ENCODE data around the gene HNRNPUL1.
"Not testable (repeated sequence)": the region's sequence is repeated elsewhere in the genome, so short reads cannot be mapped to it uniquely, and the experiment has no call there.

The HNRNPUL1 gene

GRCh38 chr19:41226874-41227390 lies 37.2 kb upstream of the HNRNPUL1 start:
- H3K4me3 ChIP-seq (ENCODE audit: low read depth, low read length): no peak overlapping the region
- no peak for TF ChIP-seq CTCF (IDR thresholded peaks at IDR 0.05; ENCODE audit: control insufficient read depth, extremely low read depth, insufficient read depth)
- DNase-seq (ENCODE audit: low read depth): no peak

- DNase-seq (ENCODE audit: low read depth): no peak
- H3K4me3 ChIP-seq (ENCODE audit: low read depth, low read length): no peak overlapping the region
- no peak for TF ChIP-seq CTCF (IDR thresholded peaks at IDR 0.05; ENCODE audit: control insufficient read depth, extremely low read depth, insufficient read depth)
These were observed 35.7 kb upstream of the HNRNPUL1 start for GRCh38 chr19:41228486-41228885.

GRCh38 chr19:41229338-41229737 lies 34.8 kb upstream of the HNRNPUL1 start:
- not testable (repeated sequence) for DNase-seq (ENCODE audit: low read depth); H3K4me3 ChIP-seq (ENCODE audit: low read depth, low read length)

GRCh38 chr19:41230067-41230857 lies 33.9 kb upstream of the HNRNPUL1 start:
- DNase-seq (ENCODE audit: low read depth): no peak
- TF ChIP-seq CTCF (IDR thresholded peaks at IDR 0.05; ENCODE audit: control insufficient read depth, extremely low read depth, insufficient read depth): no peak
- no peak overlapping the region for H3K4me3 ChIP-seq (ENCODE audit: low read depth, low read length)

- DNase-seq (ENCODE audit: low read depth): no peak
- TF ChIP-seq CTCF (IDR thresholded peaks at IDR 0.05; ENCODE audit: control insufficient read depth, extremely low read depth, insufficient read depth): no peak
- H3K4me3 ChIP-seq (ENCODE audit: low read depth, low read length): no peak overlapping the region
These were observed 31.5 kb upstream of the HNRNPUL1 start for GRCh38 chr19:41232686-41233085.

GRCh38 chr19:41233748-41234240 lies 30.4 kb upstream of the HNRNPUL1 start:
- no peak for DNase-seq (ENCODE audit: low read depth)
- H3K4me3 ChIP-seq (ENCODE audit: low read depth, low read length): no peak overlapping the region
- TF ChIP-seq CTCF (IDR thresholded peaks at IDR 0.05; ENCODE audit: control insufficient read depth, extremely low read depth, insufficient read depth): no peak

GRCh38 chr19:41234512-41235168 lies 29.5 kb upstream of the HNRNPUL1 start:
- no peak overlapping the region for H3K4me3 ChIP-seq (ENCODE audit: low read depth, low read length)
- no peak for TF ChIP-seq CTCF (IDR thresholded peaks at IDR 0.05; ENCODE audit: control insufficient read depth, extremely low read depth, insufficient read depth)
- DNase-seq (ENCODE audit: low read depth): no peak
